Large intestine (tissue), 3 donors: ENCODE data around the gene CHRNA3. TPM values are rescaled to one million over a fixed set of nuclear protein-coding genes. Genes with fewer than 3 reads are reported as not detected.
"Not testable (repeated sequence)": the region's sequence is repeated elsewhere in the genome, so short reads cannot be mapped to it uniquely, and the experiment has no call there.

ENCODE experiments used
- DNase-seq, 2 donors: peaks; one replicate each; pipeline versions ENCODE4 v3.0.0 to v3.0.0-alpha.2; 2013
- H3K27ac ChIP-seq: one replicate; pipeline ENCODE4 v1.5.1; 2013; ENCODE audit warnings: low read length
- H3K27me3 ChIP-seq: 2 replicates; pipeline ENCODE4 v1.6.1; 2013; ENCODE audit warnings: low read length; ENCODE audit not compliant: control insufficient read depth, insufficient read depth
- H3K36me3 ChIP-seq: 2 replicates; pipeline ENCODE4 v1.6.1; 2013; ENCODE audit warnings: low read length; ENCODE audit not compliant: control insufficient read depth, insufficient read depth
- H3K4me1 ChIP-seq: one replicate; pipeline ENCODE4 v1.6.1; 2013; ENCODE audit warnings: low read length; ENCODE audit not compliant: control insufficient read depth, insufficient read depth
- H3K4me3 ChIP-seq: one replicate; pipeline ENCODE4 v1.5.1; 2013; ENCODE audit warnings: low read length
- H3K9me3 ChIP-seq: one replicate; pipeline ENCODE4 v1.6.1; 2013; ENCODE audit warnings: mild to moderate bottlenecking, low read depth, low read length, moderate library complexity; ENCODE audit not compliant: control insufficient read depth
- WGBS: methylation state at CpG from one replicate; pipeline ENCODE4 v1.1.5; 2013; ENCODE audit warnings: low lambda C conversion rate; ENCODE audit not compliant: insufficient coverage; 5-methylcytosine and 5-hydroxymethylcytosine counted together
- polyA plus RNA-seq: library from polyadenylated mRNA; unstranded; fragments of 120-200 nt; gene quantifications from one replicate; pipeline ENCODE4 v1.2.1, GENCODE V29; 2013

CHRNA3 gene
- polyA plus RNA-seq, 1 donor, result 26.6 TPM

- peaks cover 3% of the 10 kb centered on the region for H3K4me1 ChIP-seq
- H3K27me3 ChIP-seq, result peaks cover 44% of the 10 kb centered on the region
- H3K27ac ChIP-seq, result no peak overlapping the region
- WGBS, result 60% methylated on average over 1 of the region's 2 CpGs
- H3K36me3 ChIP-seq, result no peaks in the 10 kb centered on the region
- no peaks in the 10 kb centered on the region for H3K9me3 ChIP-seq
- H3K4me3 ChIP-seq, result no peak overlapping the region
- no peak for DNase-seq
These were observed 57.7 kb downstream of the CHRNA3 start for GRCh38 chr15:78563092-78563491.

GRCh38 chr15:78561490-78561889 lies 59.3 kb downstream of the CHRNA3 start:
- peaks cover 36% of the 10 kb centered on the region for H3K27me3 ChIP-seq
- WGBS, result no CpG with 5 or more reads among the region's 5 CpGs
- H3K36me3 ChIP-seq, result no peaks in the 10 kb centered on the region
- peaks cover 3% of the 10 kb centered on the region for H3K4me1 ChIP-seq
- DNase-seq, result no peak
- no peaks in the 10 kb centered on the region for H3K9me3 ChIP-seq
- no peak overlapping the region for H3K27ac ChIP-seq
- H3K4me3 ChIP-seq, result no peak overlapping the region

GRCh38 chr15:78560201-78560600 lies 60.6 kb downstream of the CHRNA3 start:
- 100% methylated on average over 2 of the region's 10 CpGs for WGBS
- not testable (repeated sequence) for H3K36me3 ChIP-seq, H3K9me3 ChIP-seq, H3K4me3 ChIP-seq, H3K27ac ChIP-seq, DNase-seq, H3K4me1 ChIP-seq
- H3K27me3 ChIP-seq, result peaks cover 26% of the 10 kb centered on the region

GRCh38 chr15:78552597-78552996 lies 68.2 kb downstream of the CHRNA3 start:
- WGBS, result no CpG with 5 or more reads among the region's 5 CpGs
- no peak overlapping the region for H3K4me3 ChIP-seq
- no peaks in the 10 kb centered on the region for H3K4me1 ChIP-seq
- H3K36me3 ChIP-seq, result peaks cover 30% of the 10 kb centered on the region
- no peak for DNase-seq
- no peak overlapping the region for H3K27ac ChIP-seq
- H3K9me3 ChIP-seq, result no peaks in the 10 kb centered on the region
- H3K27me3 ChIP-seq, result no peaks in the 10 kb centered on the region

GRCh38 chr15:78551902-78552301 lies 68.9 kb downstream of the CHRNA3 start:
- H3K27ac ChIP-seq, result no peak overlapping the region
- no peaks in the 10 kb centered on the region for H3K4me1 ChIP-seq
- H3K4me3 ChIP-seq, result no peak overlapping the region
- WGBS, result no CpG with 5 or more reads among the region's 5 CpGs
- H3K27me3 ChIP-seq, result no peaks in the 10 kb centered on the region
- H3K36me3 ChIP-seq, result peaks cover 37% of the 10 kb centered on the region
- H3K9me3 ChIP-seq, result no peaks in the 10 kb centered on the region
- no peak for DNase-seq

GRCh38 chr15:78550815-78551214 lies 70.0 kb downstream of the CHRNA3 start:
- WGBS, result 88% methylated on average over 1 of the region's 3 CpGs
- no peaks in the 10 kb centered on the region for H3K9me3 ChIP-seq
- no peak overlapping the region for H3K4me3 ChIP-seq
- no peaks in the 10 kb centered on the region for H3K4me1 ChIP-seq
- peaks cover 46% of the 10 kb centered on the region for H3K36me3 ChIP-seq
- H3K27ac ChIP-seq, result no peak overlapping the region
- no peaks in the 10 kb centered on the region for H3K27me3 ChIP-seq
- no peak for DNase-seq

- DNase-seq, result no peak
- no peaks in the 10 kb centered on the region for H3K27me3 ChIP-seq
- no peak overlapping the region for H3K4me3 ChIP-seq
- no peaks in the 10 kb centered on the region for H3K4me1 ChIP-seq
- 75% methylated on average over 1 of the region's 6 CpGs for WGBS
- no peak overlapping the region for H3K27ac ChIP-seq
- H3K36me3 ChIP-seq, result peaks cover 52% of the 10 kb centered on the region
- no peaks in the 10 kb centered on the region for H3K9me3 ChIP-seq
These were observed 70.6 kb downstream of the CHRNA3 start for GRCh38 chr15:78550194-78550593.

Other genes starting within 250 kb of the CHRNA3 start
- 58.7 TPM for gene IREB2, start 182.8 kb downstream of the CHRNA3 start, polyA plus RNA-seq
- gene HYKK, start 113.4 kb downstream of the CHRNA3 start, polyA plus RNA-seq, result 11.1 TPM
- 241 TPM for gene PSMA4, start 80.6 kb downstream of the CHRNA3 start, polyA plus RNA-seq
- gene CHRNA5, start 55.5 kb downstream of the CHRNA3 start, polyA plus RNA-seq, result 3.7 TPM
- gene CHRNB4, start 20.2 kb upstream of the CHRNA3 start, polyA plus RNA-seq, result 4.3 TPM
- 10.6 TPM for gene ADAMTS7, start 190.5 kb upstream of the CHRNA3 start, polyA plus RNA-seq